Thyroid gland (tissue), 4 donors: ENCODE data around the gene WFDC9. TPM values are rescaled to one million over a fixed set of nuclear protein-coding genes. Genes with fewer than 3 reads are reported as not detected.

ENCODE experiments used
- DNase-seq, 2 donors: peaks; one replicate each; pipeline ENCODE4 v3.0.0-alpha.2; 2019
- H3K27ac ChIP-seq, 3 donors: fragments of 200-600 bp; sonication (generic); 1 replicate in 2 of 3; 2 replicates in 1 of 3; pipeline ENCODE4 v1.5.1; 2016 to 2019; ENCODE audit warnings: mild to moderate bottlenecking in 1 of 3, moderate library complexity in 1 of 3
- H3K27me3 ChIP-seq: fragments of 200-600 bp; sonication (generic); one replicate; pipeline ENCODE4 v1.5.1; 2019
- H3K36me3 ChIP-seq, 2 donors: fragments of 200-600 bp; sonication (generic); one replicate each; pipeline ENCODE4 v1.5.1; 2016 to 2019
- H3K4me1 ChIP-seq, 2 donors: fragments of 200-600 bp; sonication (generic); one replicate each; pipeline ENCODE4 v1.5.1; 2017 to 2019
- H3K4me3 ChIP-seq, 3 donors: fragments of 200-600 bp; sonication (generic); replicated peaks in 1 of 3; 1 replicate in 2 of 3; 2 replicates in 1 of 3; pipeline ENCODE4 v1.5.1; 2016; ENCODE audit warnings: mild to moderate bottlenecking in 1 of 3
- H3K9me3 ChIP-seq: fragments of 200-600 bp; sonication (generic); one replicate; pipeline ENCODE4 v1.5.1; 2017
- CTCF ChIP-seq, 6 experiments: fragments of 200-600 bp in 3 of 6; fragments of 450-650 bp in 3 of 6; sonication (generic) in 3 of 6; IDR thresholded peaks; one replicate each; pipeline ENCODE4 v1.5.1; 2016 to 2019; ENCODE audit warnings: antibody characterized with exemption in 6 of 6, mild to moderate bottlenecking in 2 of 6, inconsistent platforms in 1 of 6, moderate library complexity in 1 of 6
- POLR2A ChIP-seq, 2 donors: fragments of 450-650 bp; IDR thresholded peaks; one replicate each; pipeline ENCODE4 v1.6.1; 2017; ENCODE audit warnings: antibody characterized with exemption in 2 of 2, mild to moderate bottlenecking in 2 of 2, moderate library complexity in 1 of 2
- WGBS, 2 donors: methylation state at CpG; one replicate each; pipeline ENCODE4 v1.1.5; 2017; 5-methylcytosine and 5-hydroxymethylcytosine counted together
- intact Hi-C: fragments of 100-400 bp; cut with DNase I; formaldehyde crosslinking; loops from one replicate; pipeline ENCODE4 v1.15.1; 2023
- total RNA-seq, 4 donors: library from RNA; depleted of rRNA; stranded (reverse); fragments of >200 nt; gene quantifications; one replicate each; pipeline ENCODE4 v1.2.3, GENCODE V29; 2016

The WFDC9 gene
- total RNA-seq, 4 donors from 2014 or later = not detected

GRCh38 chr20:45617591-45617990 is 13.5 kb downstream of the WFDC9 start:
- intact Hi-C loops = no loop called here
- Histone ChIP-seq H3K36me3 (no peaks in the 10 kb centered on the region), H3K27ac (no peak overlapping the region), H3K4me1 (peaks cover 0 to 5% of the 10 kb centered on the region in 2 donors), H3K9me3 (no peaks in the 10 kb centered on the region), H3K27me3 (no peaks in the 10 kb centered on the region), H3K4me3 (no peak overlapping the region)
- DNase-seq = no peak
- no peak for TF ChIP-seq CTCF (IDR thresholded peaks at IDR 0.05)
- TF ChIP-seq POLR2A (IDR thresholded peaks at IDR 0.05) = no peak
- 91 to 96% methylated on average over 2 of the region's 2 CpGs for WGBS, 2 donors

- H3K9me3 ChIP-seq = no peaks in the 10 kb centered on the region
- no peak overlapping the region for H3K27ac ChIP-seq
- H3K4me1 ChIP-seq = peaks cover 0 to 5% of the 10 kb centered on the region in 2 donors
- no peak for DNase-seq
- intact Hi-C loops = no loop called here
- no peak for TF ChIP-seq POLR2A (IDR thresholded peaks at IDR 0.05)
- no peak for TF ChIP-seq CTCF (IDR thresholded peaks at IDR 0.05)
- H3K27me3 ChIP-seq = no peaks in the 10 kb centered on the region
- no peak overlapping the region for H3K4me3 ChIP-seq
- H3K36me3 ChIP-seq = no peaks in the 10 kb centered on the region
These were observed 18.8 kb downstream of the WFDC9 start for GRCh38 chr20:45612314-45612713.

GRCh38 chr20:45611054-45611453 is 20.0 kb downstream of the WFDC9 start:
- Histone ChIP-seq H3K9me3 (no peaks in the 10 kb centered on the region), H3K4me1 (peaks cover 0 to 5% of the 10 kb centered on the region in 2 donors), H3K36me3 (no peaks in the 10 kb centered on the region), H3K4me3 (no peak overlapping the region), H3K27ac (no peak overlapping the region), H3K27me3 (no peaks in the 10 kb centered on the region)
- no peak for DNase-seq
- WGBS, 2 donors = 58 to 71% methylated on average over 4 of the region's 4 CpGs
- TF ChIP-seq POLR2A (IDR thresholded peaks at IDR 0.05) (no peak), CTCF (IDR thresholded peaks at IDR 0.05) (no peak)
- intact Hi-C loops = no loop called here

GRCh38 chr20:45607810-45608209 is 23.3 kb downstream of the WFDC9 start:
- intact Hi-C loops = no loop called here

GRCh38 chr20:45595235-45595634 is 35.8 kb downstream of the WFDC9 start:
- no peak for DNase-seq
- no peaks in the 10 kb centered on the region for H3K4me1 ChIP-seq
- intact Hi-C loops = no loop called here

More at GRCh38 chr20:45607810-45608209, 23.3 kb downstream of the WFDC9 start:
- Histone ChIP-seq H3K27ac (no peak overlapping the region), H3K9me3 (no peaks in the 10 kb centered on the region), H3K36me3 (no peaks in the 10 kb centered on the region), H3K4me3 (no peak overlapping the region), H3K4me1 (no peaks in the 10 kb centered on the region), H3K27me3 (no peaks in the 10 kb centered on the region)
- TF ChIP-seq CTCF (IDR thresholded peaks at IDR 0.05) (no peak), POLR2A (IDR thresholded peaks at IDR 0.05) (no peak)
- 92 to 100% methylated on average over 1 of the region's 1 CpG for WGBS, 2 donors
- DNase-seq = no peak

More at GRCh38 chr20:45595235-45595634, 35.8 kb downstream of the WFDC9 start:
- Histone ChIP-seq H3K27me3 (no peaks in the 10 kb centered on the region), H3K36me3 (no peaks in the 10 kb centered on the region), H3K9me3 (no peaks in the 10 kb centered on the region), H3K27ac (no peak overlapping the region), H3K4me3 (no peak overlapping the region)
- no peak for TF ChIP-seq POLR2A (IDR thresholded peaks at IDR 0.05)
- TF ChIP-seq CTCF (IDR thresholded peaks at IDR 0.05) = no peak
- 9 to 22% methylated on average over 1 of the region's 1 CpG for WGBS, 2 donors
